Pancreas (tissue), 10 donors: ENCODE measurements around the gene ST8SIA2. TPM values are rescaled to one million over a fixed set of nuclear protein-coding genes. Genes with fewer than 3 reads are reported as not detected.

Experiments used
- ATAC-seq, 4 donors: fragments of 200-7000 bp; cut with Tn5 transposase; one replicate each; pipeline versions ENCODE4 v1.8.0 to v1.9.1; 2020; ENCODE audit warnings: mild to moderate bottlenecking in 4 of 4, moderate library complexity in 4 of 4
- DNase-seq, 6 donors: peaks; one replicate each; pipeline ENCODE4 v3.0.0-alpha.2; 2020
- FAIRE-seq: peaks from 2 replicates; lab custom pipeline; 2012; peaks lifted over from hg19 to GRCh38; lab: Jason Lieb, UNC
- H3K27ac ChIP-seq, 4 donors: fragments of 200-600 bp; sonication (generic); 1 replicate in 3 of 4; 2 replicates in 1 of 4; pipeline versions ENCODE4 v1.5.0 to v1.8.0; 2020
- H3K27me3 ChIP-seq, 4 donors: fragments of 200-600 bp; one replicate each; pipeline ENCODE4 v1.8.0; 2021
- H3K36me3 ChIP-seq, 3 donors: fragments of 200-600 bp; sonication (generic) in 1 of 3; one replicate each; pipeline versions ENCODE4 v1.5.0 to v1.8.0; 2020 to 2021
- H3K4me1 ChIP-seq, 3 donors: fragments of 200-600 bp; one replicate each; pipeline ENCODE4 v1.8.0; 2021
- H3K4me3 ChIP-seq, 4 donors: fragments of 200-600 bp; sonication (generic) in 2 of 4; one replicate each; pipeline versions ENCODE4 v1.5.0 to v1.8.0; 2020 to 2021
- H3K9me3 ChIP-seq, 4 donors: fragments of 200-600 bp; one replicate each; pipeline ENCODE4 v1.8.0; 2021
- WGBS, 2 donors: extraction: QIAGEN DNeasy Blood & Tissue Kit; methylation state at CpG; one replicate each; pipeline ENCODE4 v1.1.7; 2013; 5-methylcytosine and 5-hydroxymethylcytosine counted together
- intact Hi-C, 3 donors: fragments of 100-400 bp; cut with DNase I; formaldehyde crosslinking; loops; one replicate each; pipeline versions ENCODE4 v1.11.1 to v1.14.2; 2022
- polyA plus RNA-seq, 2 donors: library from polyadenylated mRNA; stranded (reverse); fragments of 200-250 nt; gene quantifications; one replicate each; pipeline ENCODE4 v1.2.3, GENCODE V29; 2013
- total RNA-seq, 6 donors: library from RNA; stranded (reverse); fragmentation: NEBNext Ultra II Directional in 4 of 6; extraction: Animal tissue kit (Norgen Biotek cat#: 25700) in 4 of 6; gene quantifications; one replicate each; pipeline versions ENCODE4 v1.2.1 to v1.2.4, GENCODE V29; 2021 to 2023
- TF ChIP-seq, protein P1 (sequence below), 4 donors: fragments of 200-600 bp; sonication (generic) in 3 of 4; IDR thresholded peaks; one replicate each; pipeline versions ENCODE4 v1.5.0 to v1.8.0; 2021; ENCODE audit warnings: antibody characterized with exemption in 4 of 4
- donor health status: healthy with polysubstance abuse.
- donor health status: DM: no; HTN: no; CAD: no; lungs with moderate emphysema.
- donor health status: DM: no; HTN: no; CAD: no.
- donor health status: control.
- donor health status: control.
- donor health status: Bipolar disorder and iron deficiency.
- donor health status: DM: yes; HTN: yes; CAD: no.
- donor health status: DM: no; HTN: no; CAD: no.
- donor health status: DM: no; HTN: no; CAD: no.
- donor health status: DM: yes; HTN: yes; CAD: no.

Gene ST8SIA2
- total and polyA plus RNA-seq, 8 donors = 0.02 to 0.19 TPM; not detected in 6

DNA sequence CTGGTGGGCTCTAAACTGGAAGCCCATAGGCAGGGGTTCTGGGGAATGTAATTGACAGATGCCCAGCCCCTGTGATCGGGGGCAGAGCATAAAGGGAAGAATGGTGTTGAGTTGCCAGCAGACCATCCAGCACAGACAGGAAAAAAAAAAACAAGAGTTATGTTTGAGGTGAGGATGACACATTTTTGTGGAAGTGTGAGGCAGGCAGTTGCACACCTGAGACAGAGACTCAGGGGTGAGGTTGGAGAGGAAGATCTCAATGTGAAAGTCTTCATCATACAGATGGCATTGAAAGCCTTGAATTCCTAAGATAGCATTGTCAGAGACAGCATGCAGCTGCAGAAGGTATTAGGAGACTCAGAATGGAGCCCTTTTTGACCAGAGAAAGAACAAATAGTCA lies 18.6 kb upstream of the ST8SIA2 start:
- no peak overlapping the region for H3K4me3 ChIP-seq
- WGBS, 2 donors = 45 to 64% methylated on average over 1 of the region's 1 CpG
- H3K4me1 ChIP-seq = no peaks in the 10 kb centered on the region
- H3K9me3 ChIP-seq = no peaks in the 10 kb centered on the region
- intact Hi-C loops = no loop called here
- no peaks in the 10 kb centered on the region for H3K36me3 ChIP-seq
- H3K27me3 ChIP-seq = no peaks in the 10 kb centered on the region
- ATAC-seq (no peak), FAIRE-seq (no peak), DNase-seq (no peak)
- no peak overlapping the region for H3K27ac ChIP-seq
- TF ChIP-seq, protein P1, sequence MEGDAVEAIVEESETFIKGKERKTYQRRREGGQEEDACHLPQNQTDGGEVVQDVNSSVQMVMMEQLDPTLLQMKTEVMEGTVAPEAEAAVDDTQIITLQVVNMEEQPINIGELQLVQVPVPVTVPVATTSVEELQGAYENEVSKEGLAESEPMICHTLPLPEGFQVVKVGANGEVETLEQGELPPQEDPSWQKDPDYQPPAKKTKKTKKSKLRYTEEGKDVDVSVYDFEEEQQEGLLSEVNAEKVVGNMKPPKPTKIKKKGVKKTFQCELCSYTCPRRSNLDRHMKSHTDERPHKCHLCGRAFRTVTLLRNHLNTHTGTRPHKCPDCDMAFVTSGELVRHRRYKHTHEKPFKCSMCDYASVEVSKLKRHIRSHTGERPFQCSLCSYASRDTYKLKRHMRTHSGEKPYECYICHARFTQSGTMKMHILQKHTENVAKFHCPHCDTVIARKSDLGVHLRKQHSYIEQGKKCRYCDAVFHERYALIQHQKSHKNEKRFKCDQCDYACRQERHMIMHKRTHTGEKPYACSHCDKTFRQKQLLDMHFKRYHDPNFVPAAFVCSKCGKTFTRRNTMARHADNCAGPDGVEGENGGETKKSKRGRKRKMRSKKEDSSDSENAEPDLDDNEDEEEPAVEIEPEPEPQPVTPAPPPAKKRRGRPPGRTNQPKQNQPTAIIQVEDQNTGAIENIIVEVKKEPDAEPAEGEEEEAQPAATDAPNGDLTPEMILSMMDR (IDR thresholded peaks at IDR 0.05) = no peak

DNA sequence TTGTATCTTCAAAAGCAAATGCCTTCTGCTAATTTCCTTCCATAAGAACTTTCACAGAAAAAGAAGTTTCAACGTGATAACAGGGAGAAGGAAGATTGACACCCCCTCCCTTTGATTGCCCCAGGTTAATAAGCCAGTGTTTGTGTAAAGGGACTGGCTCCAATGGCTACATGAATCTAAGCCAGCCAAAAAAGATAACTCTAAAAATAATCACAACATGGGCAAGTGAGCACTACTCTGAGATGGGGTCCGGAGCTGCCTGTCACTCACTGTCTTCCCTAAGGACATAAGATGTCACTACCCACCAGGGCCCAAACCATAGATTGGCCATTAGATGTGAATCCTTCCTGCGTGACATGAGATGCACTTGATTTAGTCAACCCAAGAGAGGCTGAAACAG lies 17.6 kb upstream of the ST8SIA2 start:
- intact Hi-C loops = no loop called here
- no peaks in the 10 kb centered on the region for H3K27me3 ChIP-seq
- TF ChIP-seq, protein P1 (IDR thresholded peaks at IDR 0.05) = no peak
- ATAC-seq = no peak
- no peak overlapping the region for H3K27ac ChIP-seq
- WGBS, 2 donors = 55 to 64% methylated on average over 3 of the region's 3 CpGs
- no peak for FAIRE-seq
- H3K36me3 ChIP-seq = no peaks in the 10 kb centered on the region
- no peak overlapping the region for H3K4me3 ChIP-seq
- no peaks in the 10 kb centered on the region for H3K4me1 ChIP-seq
- no peak for DNase-seq
- no peaks in the 10 kb centered on the region for H3K9me3 ChIP-seq

DNA sequence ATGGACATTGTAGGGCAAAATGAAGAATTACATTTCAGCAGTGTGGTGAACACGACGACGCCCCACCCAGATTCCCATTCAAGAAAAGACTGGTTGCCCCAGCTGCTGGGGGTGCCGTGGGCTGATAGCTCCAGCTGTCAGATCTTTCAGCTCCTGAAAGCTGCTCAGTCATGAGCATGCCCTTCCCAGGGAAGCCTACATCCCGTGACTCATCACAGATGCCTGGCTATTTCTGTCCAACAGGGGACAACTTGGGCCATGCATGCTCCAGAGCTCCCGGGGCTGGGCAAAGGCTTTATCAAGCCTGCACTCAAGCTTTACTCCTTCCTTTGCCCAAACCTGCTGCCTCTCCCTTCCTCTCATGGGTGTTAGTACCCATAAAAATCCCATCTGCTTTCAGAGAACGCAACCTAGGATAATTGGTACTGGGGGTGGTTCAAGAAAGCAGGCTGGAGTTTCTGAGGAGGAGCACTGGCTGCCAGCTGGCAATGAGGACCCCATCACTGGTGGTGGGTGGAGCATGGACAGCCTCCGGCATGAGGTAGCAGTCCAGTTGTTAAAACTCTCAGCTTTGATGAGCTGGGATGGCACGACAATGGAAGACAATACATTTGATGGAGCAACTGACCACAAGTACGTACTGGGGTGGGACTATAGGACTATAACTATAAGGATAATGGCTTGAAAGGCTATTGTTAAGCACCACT lies 16.4 kb upstream of the ST8SIA2 start:
- 82 to 85% methylated on average over 10 of the region's 10 CpGs for WGBS, 2 donors
- TF ChIP-seq, protein P1 (IDR thresholded peaks at IDR 0.05) = no peak
- intact Hi-C loops = no loop called here
- no peaks in the 10 kb centered on the region for H3K4me1 ChIP-seq
- no peaks in the 10 kb centered on the region for H3K27me3 ChIP-seq
- FAIRE-seq = no peak
- DNase-seq = no peak
- H3K27ac ChIP-seq = no peak overlapping the region
- H3K4me3 ChIP-seq = no peak overlapping the region
- no peaks in the 10 kb centered on the region for H3K36me3 ChIP-seq
- H3K9me3 ChIP-seq = no peaks in the 10 kb centered on the region
- no peak for ATAC-seq

DNA sequence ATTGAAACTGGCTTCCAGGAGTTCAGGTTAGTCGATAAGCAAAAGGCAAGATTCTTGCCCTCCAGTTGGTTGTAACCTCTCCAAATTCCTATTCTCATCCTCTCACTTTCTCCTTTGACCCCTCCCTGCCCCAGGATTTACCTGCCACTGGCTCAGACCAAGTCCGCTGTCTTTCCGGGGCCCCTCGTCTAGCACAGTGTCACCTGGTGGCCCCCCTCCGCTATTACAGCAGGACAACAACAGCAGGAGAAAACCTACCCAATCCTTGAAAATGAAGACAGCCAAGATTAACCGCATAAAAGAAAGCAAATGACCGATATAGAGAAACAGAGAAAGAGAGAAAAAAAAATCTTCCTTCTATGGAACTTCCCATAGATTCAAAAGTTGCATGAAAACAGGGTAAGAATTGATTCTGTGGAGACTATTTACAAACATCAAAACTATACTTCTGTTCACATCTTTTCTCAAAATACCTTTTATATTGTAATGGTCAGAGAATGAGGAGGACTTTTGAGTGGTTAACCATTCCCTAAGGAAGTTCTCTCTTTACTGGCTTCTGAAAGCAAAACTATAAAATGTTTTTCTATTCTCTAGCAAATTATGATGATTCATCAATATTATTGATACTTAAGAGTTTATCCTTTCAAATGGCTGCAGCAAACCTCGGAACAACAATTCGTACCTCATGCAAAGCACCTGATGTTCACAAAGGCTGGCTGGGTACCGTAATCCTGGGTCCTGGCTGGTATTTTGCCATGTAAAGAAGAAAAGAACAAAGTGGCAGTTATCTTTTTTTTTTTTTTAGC lies 10.0 kb upstream of the ST8SIA2 start:
- Histone ChIP-seq H3K27ac (no peak overlapping the region), H3K4me3 (no peak overlapping the region), H3K9me3 (no peaks in the 10 kb centered on the region), H3K36me3 (no peaks in the 10 kb centered on the region), H3K4me1 (no peaks in the 10 kb centered on the region), H3K27me3 (no peaks in the 10 kb centered on the region)
- TF ChIP-seq, protein P1 (IDR thresholded peaks at IDR 0.05) = peak in 2 of 4 donors; percentile 35 to 37
- peak in 2 of 4 donors; percentile 46 to 59 for ATAC-seq
- intact Hi-C loops = no loop called here
- peak in 1 of 6 donors; percentile 61 for DNase-seq
- WGBS, 2 donors = 27 to 32% methylated on average over 10 of the region's 10 CpGs
- FAIRE-seq = no peak
